Measurements from ENCODE around the gene SMU1.
"Not testable (repeated sequence)": the region's sequence is repeated elsewhere in the genome, so short reads cannot be mapped to it uniquely, and the experiment has no call there.

The SMU1 gene

DNA sequence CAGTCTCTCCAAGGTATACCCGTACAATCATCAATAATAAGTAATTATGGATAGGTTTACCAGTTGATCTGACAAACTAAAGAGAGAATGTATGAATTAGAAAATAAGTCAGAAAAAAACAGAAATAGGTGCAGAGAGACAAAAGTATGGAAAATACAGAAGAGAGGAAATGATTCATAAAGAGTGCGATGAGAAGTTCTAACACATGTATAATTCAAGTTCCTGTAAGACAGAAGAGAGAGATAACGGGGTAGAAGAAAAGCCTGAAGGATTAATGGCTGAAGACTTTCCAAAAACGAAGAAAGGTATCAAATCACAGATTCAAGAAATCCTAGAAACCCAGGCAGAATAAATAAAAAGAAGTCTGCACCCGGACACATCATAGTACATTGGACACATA lies 16.2 kb upstream of the SMU1 start:
- H3K4me3 ChIP-seq (IDR thresholded peaks at IDR 0.05; ENCODE audit: insufficient read depth, low read depth, low read length), result no peak overlapping the region
- no peaks in the 10 kb centered on the region for H3K36me3 ChIP-seq (ENCODE audit: insufficient read depth)
- no peaks in the 10 kb centered on the region for H3K4me1 ChIP-seq (ENCODE audit: low read depth, poor library complexity, severe bottlenecking)
- H3K79me2 ChIP-seq (ENCODE audit: insufficient read depth, low read depth), result no peaks in the 10 kb centered on the region
- no peak overlapping the region for H3K27ac ChIP-seq
- no peak overlapping the region for H3K9ac ChIP-seq
- no peaks in the 10 kb centered on the region for H3K27me3 ChIP-seq (ENCODE audit: insufficient read depth, low read depth)
- no peak overlapping the region for H3K4me2 ChIP-seq
- H2AFZ ChIP-seq (ENCODE audit: low read depth), result no peak overlapping the region
- H4K20me1 ChIP-seq (ENCODE audit: insufficient read depth), result no peaks in the 10 kb centered on the region
- TF ChIP-seq CTCF (conservative IDR thresholded peaks at IDR 0.05; ENCODE audit: low read depth, low read length), result no peak

- H3K79me2 ChIP-seq (ENCODE audit: insufficient read depth, low read depth); H3K27ac ChIP-seq; H3K4me3 ChIP-seq (IDR thresholded peaks at IDR 0.05; ENCODE audit: insufficient read depth, low read depth, low read length); H3K4me2 ChIP-seq; H3K27me3 ChIP-seq (ENCODE audit: insufficient read depth, low read depth); H4K20me1 ChIP-seq (ENCODE audit: insufficient read depth); H2AFZ ChIP-seq (ENCODE audit: low read depth); H3K36me3 ChIP-seq (ENCODE audit: insufficient read depth); H3K9ac ChIP-seq: not testable (repeated sequence)
- peaks cover 11% of the 10 kb centered on the region for H3K4me1 ChIP-seq (ENCODE audit: low read depth, poor library complexity, severe bottlenecking)
Observed at GRCh38 chr9:33085672-33086071, 9.2 kb upstream of the SMU1 start.

DNA sequence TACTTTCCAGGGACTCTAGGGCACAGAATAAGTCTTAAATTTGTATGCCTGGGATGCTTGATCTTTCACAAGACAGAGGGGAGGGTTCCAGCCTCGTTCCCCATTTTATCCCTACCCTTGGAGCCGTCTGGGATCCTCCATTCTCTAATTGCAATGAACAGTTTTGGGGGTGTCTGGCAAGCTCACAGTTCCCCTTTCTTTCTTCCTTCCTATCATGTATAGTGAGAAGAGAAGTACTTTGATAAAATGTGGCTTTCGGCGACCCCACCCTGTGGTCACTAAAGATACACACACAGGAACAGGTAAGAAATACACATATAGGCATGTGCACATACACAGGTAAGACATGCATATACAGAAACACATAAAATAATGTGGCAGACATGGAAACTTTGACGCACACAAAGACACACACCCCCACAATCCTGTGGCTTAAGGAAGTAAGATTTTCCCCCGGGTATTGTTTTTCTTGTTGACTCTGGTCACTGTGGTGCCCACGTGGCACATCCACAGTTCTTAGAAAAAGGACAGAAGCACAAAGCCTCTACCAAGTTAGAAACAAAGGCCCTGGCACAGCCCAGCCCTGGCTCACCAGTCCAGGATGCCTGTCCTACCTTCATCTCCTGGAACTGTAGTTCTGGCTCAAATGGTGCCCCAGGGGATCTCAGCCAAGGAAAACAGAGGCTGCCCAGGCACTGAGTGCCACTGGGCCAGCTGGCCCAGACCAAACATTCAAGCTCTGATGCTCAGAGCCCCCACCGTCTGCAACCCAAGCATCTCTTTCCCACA lies 6.3 kb upstream of the SMU1 start:
- Histone ChIP-seq H3K4me2 (no peak overlapping the region), H3K9ac (no peak overlapping the region), H3K36me3 (ENCODE audit: insufficient read depth) (no peaks in the 10 kb centered on the region), H3K4me3 (IDR thresholded peaks at IDR 0.05; ENCODE audit: insufficient read depth, low read depth, low read length) (no peak overlapping the region), H2AFZ (ENCODE audit: low read depth) (no peak overlapping the region), H3K79me2 (ENCODE audit: insufficient read depth, low read depth) (no peaks in the 10 kb centered on the region), H3K27me3 (ENCODE audit: insufficient read depth, low read depth) (no peaks in the 10 kb centered on the region), H4K20me1 (ENCODE audit: insufficient read depth) (no peaks in the 10 kb centered on the region), H3K27ac (no peak overlapping the region), H3K4me1 (ENCODE audit: low read depth, poor library complexity, severe bottlenecking) (peaks cover 14% of the 10 kb centered on the region)
- TF ChIP-seq CTCF (conservative IDR thresholded peaks at IDR 0.05; ENCODE audit: low read depth, low read length), result no peak

GRCh38 chr9:33082128-33082527 lies 5.7 kb upstream of the SMU1 start:
- no peak overlapping the region for H3K27ac ChIP-seq
- no peak overlapping the region for H3K4me2 ChIP-seq
- no peaks in the 10 kb centered on the region for H4K20me1 ChIP-seq (ENCODE audit: insufficient read depth)
- H3K4me1 ChIP-seq (ENCODE audit: low read depth, poor library complexity, severe bottlenecking), result peaks cover 14% of the 10 kb centered on the region
- H3K79me2 ChIP-seq (ENCODE audit: insufficient read depth, low read depth), result no peaks in the 10 kb centered on the region
- no peak overlapping the region for H3K9ac ChIP-seq
- no peaks in the 10 kb centered on the region for H3K27me3 ChIP-seq (ENCODE audit: insufficient read depth, low read depth)
- no peak for TF ChIP-seq CTCF (conservative IDR thresholded peaks at IDR 0.05; ENCODE audit: low read depth, low read length)
- H2AFZ ChIP-seq (ENCODE audit: low read depth), result no peak overlapping the region
- no peak overlapping the region for H3K4me3 ChIP-seq (IDR thresholded peaks at IDR 0.05; ENCODE audit: insufficient read depth, low read depth, low read length)
- H3K36me3 ChIP-seq (ENCODE audit: insufficient read depth), result no peaks in the 10 kb centered on the region

DNA sequence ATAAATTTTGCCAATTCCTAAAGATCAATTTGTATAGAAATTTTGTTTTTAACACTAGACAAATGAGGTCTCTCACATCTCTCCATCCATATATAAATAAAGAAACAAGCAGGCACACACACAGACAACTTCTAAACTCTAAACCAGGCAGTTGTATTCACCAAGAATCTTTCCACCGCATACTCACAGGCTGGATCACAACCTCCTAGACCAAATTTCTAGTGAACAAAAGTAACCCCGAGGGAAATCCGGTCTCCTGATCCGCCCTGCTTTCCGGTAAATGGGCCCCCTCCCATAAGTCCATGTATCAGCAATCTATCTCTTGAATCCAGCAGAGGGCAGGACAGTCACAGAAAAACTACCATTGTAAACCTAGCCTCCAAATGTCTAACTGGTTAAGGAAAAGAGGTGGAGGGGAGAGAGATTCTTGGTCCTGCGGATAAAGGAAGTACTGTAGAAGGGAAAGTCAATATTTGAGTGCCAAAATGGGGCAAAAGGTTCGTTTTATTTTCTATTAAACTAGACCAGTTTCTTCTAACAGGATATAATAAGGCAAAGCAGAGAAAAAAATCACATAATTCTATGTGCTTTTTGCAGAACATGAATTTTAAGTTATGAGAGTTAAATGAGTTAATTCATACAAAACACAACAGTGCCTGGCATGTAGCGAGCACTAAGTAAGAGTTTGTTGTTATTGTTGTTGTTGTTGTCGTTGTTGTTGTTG lies 4.8 kb upstream of the SMU1 start:
- Histone ChIP-seq H3K36me3 (ENCODE audit: insufficient read depth) (no peaks in the 10 kb centered on the region), H2AFZ (ENCODE audit: low read depth) (peak overlapping the region; percentile 72), H3K9ac (peak overlapping the region; percentile 7; the same call in 1 of the 2 replicates), H4K20me1 (ENCODE audit: insufficient read depth) (no peaks in the 10 kb centered on the region), H3K27ac (no peak overlapping the region), H3K4me3 (IDR thresholded peaks at IDR 0.05; ENCODE audit: insufficient read depth, low read depth, low read length) (no peak overlapping the region), H3K4me2 (peak overlapping the region; percentile 55), H3K27me3 (ENCODE audit: insufficient read depth, low read depth) (no peaks in the 10 kb centered on the region), H3K4me1 (ENCODE audit: low read depth, poor library complexity, severe bottlenecking) (peaks cover 14% of the 10 kb centered on the region), H3K79me2 (ENCODE audit: insufficient read depth, low read depth) (peaks cover 1% of the 10 kb centered on the region; the same call in 1 of the 2 replicates)
- peak; percentile 84 for TF ChIP-seq CTCF (conservative IDR thresholded peaks at IDR 0.05; ENCODE audit: low read depth, low read length)
